Calu3 (cell line): Measurements from ENCODE around the gene WWOX. TPM values are rescaled to one million over a fixed set of nuclear protein-coding genes. Genes with fewer than 3 reads are reported as not detected.

Experiments used
- BruUV-seq: library from RNA; stranded (reverse); fragments of 400-500 nt; replicated peaks from 2 replicates; lab custom pipeline; 2021; lab: Mats Ljungman, UMichigan
- CTCF ChIA-PET: fragments of 300-600 bp; sonication (Branson Sonifier 250); formaldehyde crosslinking; loops from one replicate; lab custom pipeline; 2022; ENCODE audit warnings: antibody characterized with exemption; lab: Charles Lee
- DNase-seq: peaks from one replicate; pipeline ENCODE4 v3.0.0; 2022
- H3K27ac Mint-ChIP-seq: one replicate; pipeline ENCODE4 v1.8.0; 2022; ENCODE audit warnings: mixed read lengths; ENCODE audit not compliant: unreplicated experiment
- H3K27me3 Mint-ChIP-seq: one replicate; pipeline ENCODE4 v1.8.0; 2022; ENCODE audit warnings: mixed read lengths; ENCODE audit not compliant: unreplicated experiment
- H3K36me3 Mint-ChIP-seq: one replicate; pipeline ENCODE4 v1.8.0; 2022; ENCODE audit warnings: mild to moderate bottlenecking, moderate library complexity, mixed read lengths; ENCODE audit not compliant: insufficient read depth, unreplicated experiment
- H3K4me1 Mint-ChIP-seq: one replicate; pipeline ENCODE4 v1.8.0; 2022; ENCODE audit warnings: mild to moderate bottlenecking, low read depth, mixed read lengths; ENCODE audit not compliant: unreplicated experiment
- H3K4me3 Mint-ChIP-seq: one replicate; pipeline ENCODE4 v1.8.0; 2022; ENCODE audit warnings: mild to moderate bottlenecking, low read depth, moderate library complexity, mixed read lengths; ENCODE audit not compliant: unreplicated experiment
- H3K9me3 Mint-ChIP-seq: one replicate; pipeline ENCODE4 v1.8.0; 2022; ENCODE audit warnings: low read depth, mixed read lengths; ENCODE audit not compliant: unreplicated experiment
- intact Hi-C: fragments of 100-400 bp; cut with micrococcal nuclease; formaldehyde crosslinking; loops from one replicate; pipeline ENCODE4 v1.10.0; 2022; ENCODE audit not compliant: unreplicated experiment
- total RNA-seq: library from RNA; stranded (reverse); gene quantifications from 2 replicates; pipeline ENCODE4 v1.2.3, GENCODE V29; 2022
- TF ChIP-seq, protein P1 (sequence below): fragments of 200-600 bp; IDR thresholded peaks from one replicate; pipeline ENCODE4 v1.8.0; 2022; ENCODE audit warnings: antibody characterized with exemption; ENCODE audit not compliant: unreplicated experiment

WWOX gene
- total RNA-seq, 1 experiment from 2014 or later: 33.5 TPM

DNA sequence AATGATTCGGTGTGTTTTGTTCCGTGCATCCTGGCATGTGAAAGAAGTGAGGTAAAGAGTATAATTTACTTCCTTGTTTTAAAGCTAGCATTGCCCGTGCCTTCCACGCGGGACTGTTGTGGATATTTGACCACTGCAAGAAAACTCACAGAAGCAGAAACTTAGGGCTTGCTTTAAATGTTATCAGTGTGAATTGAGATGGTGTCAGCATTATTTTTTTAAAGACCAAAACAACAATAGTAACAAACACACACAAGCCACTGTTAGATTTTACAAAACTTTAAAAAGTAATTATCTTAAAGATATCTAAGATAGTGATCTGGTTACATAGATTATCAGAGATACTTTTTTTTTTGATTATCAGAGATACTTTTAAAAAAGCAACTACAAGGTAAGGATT lies 47.4 kb downstream of the WWOX start:
- TF ChIP-seq, protein P1, sequence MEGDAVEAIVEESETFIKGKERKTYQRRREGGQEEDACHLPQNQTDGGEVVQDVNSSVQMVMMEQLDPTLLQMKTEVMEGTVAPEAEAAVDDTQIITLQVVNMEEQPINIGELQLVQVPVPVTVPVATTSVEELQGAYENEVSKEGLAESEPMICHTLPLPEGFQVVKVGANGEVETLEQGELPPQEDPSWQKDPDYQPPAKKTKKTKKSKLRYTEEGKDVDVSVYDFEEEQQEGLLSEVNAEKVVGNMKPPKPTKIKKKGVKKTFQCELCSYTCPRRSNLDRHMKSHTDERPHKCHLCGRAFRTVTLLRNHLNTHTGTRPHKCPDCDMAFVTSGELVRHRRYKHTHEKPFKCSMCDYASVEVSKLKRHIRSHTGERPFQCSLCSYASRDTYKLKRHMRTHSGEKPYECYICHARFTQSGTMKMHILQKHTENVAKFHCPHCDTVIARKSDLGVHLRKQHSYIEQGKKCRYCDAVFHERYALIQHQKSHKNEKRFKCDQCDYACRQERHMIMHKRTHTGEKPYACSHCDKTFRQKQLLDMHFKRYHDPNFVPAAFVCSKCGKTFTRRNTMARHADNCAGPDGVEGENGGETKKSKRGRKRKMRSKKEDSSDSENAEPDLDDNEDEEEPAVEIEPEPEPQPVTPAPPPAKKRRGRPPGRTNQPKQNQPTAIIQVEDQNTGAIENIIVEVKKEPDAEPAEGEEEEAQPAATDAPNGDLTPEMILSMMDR: no peak

DNA sequence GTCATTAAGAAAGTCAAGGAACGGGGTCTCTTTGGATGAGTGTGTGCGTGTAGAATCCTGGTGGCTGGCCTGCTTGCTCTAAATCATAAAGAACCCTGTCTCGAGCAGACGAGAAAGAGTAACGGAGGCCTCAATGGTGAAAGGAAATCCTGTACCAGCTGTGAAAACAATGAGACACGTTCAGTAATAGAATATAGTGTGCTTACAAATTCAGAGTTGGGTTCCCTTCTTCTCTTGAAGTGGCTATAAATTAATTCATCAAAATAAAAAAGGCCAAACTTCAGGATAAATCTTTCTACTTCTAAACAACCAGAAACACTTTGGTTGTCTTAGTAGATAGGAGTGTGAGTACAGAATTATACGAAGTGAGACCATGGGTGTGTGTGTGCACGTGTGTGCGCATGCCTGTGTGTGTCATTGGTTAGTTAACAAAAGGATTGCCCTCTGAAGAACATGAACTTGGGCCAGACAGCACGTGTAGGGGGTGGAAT lies 48.5 kb downstream of the WWOX start:
- TF ChIP-seq, protein P1: no peak

More for the DNA sequence above, 47.4 kb downstream of the WWOX start:
- H3K36me3 Mint-ChIP-seq: no peaks in the 10 kb centered on the region
- H3K4me3 Mint-ChIP-seq: no peak overlapping the region
- DNase-seq: no peak
- CTCF ChIA-PET: no interaction called here
- H3K4me1 Mint-ChIP-seq: no peaks in the 10 kb centered on the region
- H3K27ac Mint-ChIP-seq: no peak overlapping the region
- no peaks in the 10 kb centered on the region for H3K27me3 Mint-ChIP-seq
- intact Hi-C loops: no loop called here
- no TSS peak for BruUV-seq
- H3K9me3 Mint-ChIP-seq: peaks cover 2% of the 10 kb centered on the region

DNA sequence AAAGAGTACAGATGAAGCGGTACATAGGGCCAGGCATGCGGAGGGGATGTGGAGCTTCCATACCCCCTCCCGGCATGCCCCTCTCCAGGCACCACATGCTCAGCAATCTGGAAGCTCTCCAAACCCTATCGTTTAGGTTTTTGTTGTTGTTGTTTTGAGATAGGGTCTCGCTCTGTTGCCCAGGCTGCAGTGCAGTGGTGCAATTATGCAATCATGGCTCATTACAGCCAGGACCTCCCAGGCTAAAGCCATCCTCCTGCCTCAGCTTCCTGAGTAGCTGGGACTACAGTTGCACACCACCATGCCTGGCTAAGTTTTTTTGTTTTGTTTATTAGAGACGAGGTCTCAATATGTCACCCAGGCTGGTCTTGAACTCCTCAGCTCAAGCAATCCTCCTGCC lies 50.8 kb downstream of the WWOX start:
- TF ChIP-seq, protein P1: no peak
- intact Hi-C loops: no loop called here
- no peaks in the 10 kb centered on the region for H3K36me3 Mint-ChIP-seq
- no TSS peak for BruUV-seq
- no peaks in the 10 kb centered on the region for H3K27me3 Mint-ChIP-seq
- no peaks in the 10 kb centered on the region for H3K4me1 Mint-ChIP-seq
- CTCF ChIA-PET: no interaction called here
- DNase-seq: no peak
- no peak overlapping the region for H3K4me3 Mint-ChIP-seq
- H3K27ac Mint-ChIP-seq: no peak overlapping the region
- H3K9me3 Mint-ChIP-seq: peaks cover 2% of the 10 kb centered on the region

More for the DNA sequence above, 48.5 kb downstream of the WWOX start:
- Mint-ChIP-seq H3K4me1 (no peaks in the 10 kb centered on the region), H3K27ac (no peak overlapping the region), H3K36me3 (no peaks in the 10 kb centered on the region), H3K9me3 (peaks cover 2% of the 10 kb centered on the region), H3K27me3 (no peaks in the 10 kb centered on the region), H3K4me3 (no peak overlapping the region)
- BruUV-seq: no TSS peak
- DNase-seq: no peak
- CTCF ChIA-PET: interaction anchor here (0.6 kb wide), 1 partner anchor 141 kb away, joined by 4 read pairs; no protein-coding TSS in a partner anchor
- intact Hi-C loops: no loop called here

DNA sequence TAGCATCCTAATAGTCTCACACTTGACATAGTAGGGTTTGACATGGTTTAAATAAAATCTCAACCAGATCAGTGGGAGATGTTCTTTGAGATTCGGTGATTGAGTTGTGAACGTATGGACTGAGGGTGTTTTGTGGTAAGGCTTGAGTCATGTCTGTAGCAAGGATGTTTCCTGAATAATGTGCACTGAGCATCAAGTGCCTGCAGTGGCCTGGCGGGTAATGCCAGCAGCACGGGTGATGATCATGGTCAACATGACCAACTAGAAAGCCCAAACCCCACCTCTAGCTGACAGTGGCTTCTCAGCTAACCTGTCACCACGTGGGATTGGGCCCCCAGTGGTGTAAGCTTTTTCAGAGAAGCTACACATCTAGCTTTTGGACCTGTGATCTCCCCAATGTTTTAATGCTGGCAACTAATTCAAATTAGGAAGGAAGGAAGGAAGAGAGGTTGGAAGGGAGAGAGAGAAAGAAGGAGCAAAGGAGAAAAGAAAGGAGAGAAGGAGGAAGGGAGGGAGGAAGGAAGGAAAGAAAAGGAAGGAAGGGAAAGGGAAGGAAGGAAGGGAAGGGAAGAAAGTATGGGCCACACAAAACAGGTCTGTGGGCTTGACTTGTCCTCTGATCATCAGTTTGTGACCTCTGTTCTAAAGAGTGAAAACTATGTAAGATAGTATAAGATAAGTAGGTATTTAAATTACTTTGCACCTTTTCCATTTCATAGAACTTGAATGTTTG lies 55.4 kb downstream of the WWOX start:
- no peak for DNase-seq
- H3K4me1 Mint-ChIP-seq: no peaks in the 10 kb centered on the region
- no TSS peak for BruUV-seq
- no peak overlapping the region for H3K4me3 Mint-ChIP-seq
- H3K9me3 Mint-ChIP-seq: no peaks in the 10 kb centered on the region
- H3K27me3 Mint-ChIP-seq: no peaks in the 10 kb centered on the region
- CTCF ChIA-PET: no interaction called here
- intact Hi-C loops: no loop called here
- TF ChIP-seq, protein P1: no peak
- no peak overlapping the region for H3K27ac Mint-ChIP-seq
- no peaks in the 10 kb centered on the region for H3K36me3 Mint-ChIP-seq
